B cell (primary cell): ENCODE data around the gene ATXN7.

Experiments used
- EZH2 ChIP-seq: IDR thresholded peaks from 2 replicates; pipeline ENCODE4 v1.6.1; 2012; ENCODE audit warnings: borderline replicate concordance, low read depth, mild to moderate bottlenecking, moderate library complexity, low read length; ENCODE audit not compliant: insufficient read depth, poor library complexity, severe bottlenecking
- TF ChIP-seq, protein P1 (sequence below): fragments of 200-600 bp; IDR thresholded peaks from one replicate; pipeline ENCODE4 v1.8.0; 2022; ENCODE audit warnings: antibody characterized with exemption, mild to moderate bottlenecking

- TF ChIP-seq, protein P1, sequence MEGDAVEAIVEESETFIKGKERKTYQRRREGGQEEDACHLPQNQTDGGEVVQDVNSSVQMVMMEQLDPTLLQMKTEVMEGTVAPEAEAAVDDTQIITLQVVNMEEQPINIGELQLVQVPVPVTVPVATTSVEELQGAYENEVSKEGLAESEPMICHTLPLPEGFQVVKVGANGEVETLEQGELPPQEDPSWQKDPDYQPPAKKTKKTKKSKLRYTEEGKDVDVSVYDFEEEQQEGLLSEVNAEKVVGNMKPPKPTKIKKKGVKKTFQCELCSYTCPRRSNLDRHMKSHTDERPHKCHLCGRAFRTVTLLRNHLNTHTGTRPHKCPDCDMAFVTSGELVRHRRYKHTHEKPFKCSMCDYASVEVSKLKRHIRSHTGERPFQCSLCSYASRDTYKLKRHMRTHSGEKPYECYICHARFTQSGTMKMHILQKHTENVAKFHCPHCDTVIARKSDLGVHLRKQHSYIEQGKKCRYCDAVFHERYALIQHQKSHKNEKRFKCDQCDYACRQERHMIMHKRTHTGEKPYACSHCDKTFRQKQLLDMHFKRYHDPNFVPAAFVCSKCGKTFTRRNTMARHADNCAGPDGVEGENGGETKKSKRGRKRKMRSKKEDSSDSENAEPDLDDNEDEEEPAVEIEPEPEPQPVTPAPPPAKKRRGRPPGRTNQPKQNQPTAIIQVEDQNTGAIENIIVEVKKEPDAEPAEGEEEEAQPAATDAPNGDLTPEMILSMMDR: no peak
- TF ChIP-seq EZH2: no peak
Observed at GRCh38 chr3:64016941-64017620, 153.4 kb downstream of the ATXN7 start.
